Renal cortex interstitium (tissue), 11 donors: Measurements from ENCODE around the gene VAT1L. TPM values are rescaled to one million over a fixed set of nuclear protein-coding genes. Genes with fewer than 3 reads are reported as not detected.

Experiments used
- DNase-seq, 11 donors: peaks; one replicate each; pipeline ENCODE4 v3.0.0-alpha.2; 2013; ENCODE audit warnings: low read depth in 9 of 11, low spot score in 4 of 11; ENCODE audit errors: extremely low read depth in 1 of 11
- polyA plus RNA-seq, 3 donors: library from polyadenylated mRNA; unstranded; fragments of 120-200 nt; gene quantifications; one replicate each; pipeline ENCODE4 v1.2.1, GENCODE V29; 2013; ENCODE audit not compliant: insufficient read length in 3 of 3

VAT1L gene
- polyA plus RNA-seq, 3 donors = 3.8 to 6.5 (median 4.6) TPM

DNA sequence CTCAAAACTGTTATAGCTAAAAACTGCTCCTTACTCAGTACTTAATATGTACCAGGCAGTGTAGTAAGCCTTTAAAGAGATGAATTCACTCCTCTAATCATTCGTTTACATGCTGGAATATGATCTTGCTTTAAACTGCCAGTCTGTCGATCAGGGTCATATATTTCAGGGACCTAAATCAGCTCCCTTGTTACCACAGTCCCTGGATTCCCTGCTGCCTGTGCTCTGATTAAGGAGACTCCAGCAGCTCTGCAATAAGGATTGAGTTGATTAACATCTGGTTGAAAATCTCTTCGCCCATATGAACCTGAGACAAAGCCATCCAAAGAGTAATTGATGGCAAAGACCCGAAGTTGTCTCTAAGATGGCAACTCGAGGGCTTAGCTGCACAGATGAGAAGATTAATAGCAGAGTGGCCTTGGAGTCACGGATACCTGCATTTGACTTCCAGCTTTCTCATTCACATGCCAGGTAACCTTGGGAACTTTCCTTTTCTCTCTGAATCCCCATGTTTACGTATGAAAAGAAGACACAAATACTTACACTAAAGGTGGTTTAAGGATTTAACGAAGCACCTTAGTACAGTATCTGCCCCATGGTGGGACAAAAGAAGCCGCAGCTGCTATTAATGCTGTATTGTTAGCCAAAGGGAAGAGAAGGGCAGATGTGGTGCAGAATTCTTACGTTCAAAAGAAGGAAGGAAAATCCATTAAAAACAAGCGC lies 68.2 kb downstream of the VAT1L start:
- no peak for DNase-seq

GRCh38 chr16:77858060-77858459 lies 69.7 kb downstream of the VAT1L start:
- DNase-seq = no peak

GRCh38 chr16:77859493-77860232 lies 71.3 kb downstream of the VAT1L start:
- DNase-seq = no peak

DNA sequence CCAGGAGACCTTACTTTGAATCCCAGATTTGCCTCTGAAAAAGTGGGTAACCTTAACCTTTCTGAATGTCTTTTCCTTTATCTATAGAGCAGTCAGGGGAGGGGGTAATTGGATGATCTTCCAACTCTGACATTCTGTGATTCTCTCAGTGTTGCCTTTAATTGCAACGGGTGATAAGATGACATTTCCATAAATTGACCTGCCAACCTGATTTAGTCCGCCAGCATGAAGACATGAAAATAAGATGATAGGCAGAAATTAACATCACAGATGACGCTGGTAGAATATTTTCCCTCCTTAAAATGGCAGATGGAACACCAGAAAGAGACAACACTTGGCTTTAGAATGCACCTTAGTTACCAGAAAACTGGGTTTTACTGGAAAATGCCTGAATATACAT lies 72.6 kb downstream of the VAT1L start:
- no peak for DNase-seq

GRCh38 chr16:77863250-77863649 lies 74.9 kb downstream of the VAT1L start:
- no peak for DNase-seq

DNA sequence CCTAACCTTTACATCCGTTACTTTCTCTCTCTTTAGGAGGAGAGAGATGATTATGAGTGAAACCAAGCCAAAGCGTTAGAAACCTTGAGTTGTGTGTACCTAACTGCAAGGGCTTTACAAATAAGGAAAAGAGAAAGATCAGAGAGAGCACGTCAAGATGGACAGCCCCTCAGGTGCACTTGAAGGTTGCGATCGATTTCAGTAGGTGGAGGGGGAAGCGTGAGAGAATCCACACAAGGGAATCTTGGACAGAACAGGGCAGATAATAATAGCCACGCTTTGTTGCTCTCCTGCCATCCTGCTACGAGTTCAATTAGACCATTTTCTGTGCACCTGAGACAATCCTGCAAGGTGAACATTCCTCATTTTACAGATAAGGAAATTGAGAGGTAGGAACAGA lies 78.4 kb downstream of the VAT1L start:
- no peak for DNase-seq

GRCh38 chr16:77868052-77868451 lies 79.7 kb downstream of the VAT1L start:
- DNase-seq = no peak

- no peak for DNase-seq
Measured at GRCh38 chr16:77868478-77868877, 80.1 kb downstream of the VAT1L start.

DNA sequence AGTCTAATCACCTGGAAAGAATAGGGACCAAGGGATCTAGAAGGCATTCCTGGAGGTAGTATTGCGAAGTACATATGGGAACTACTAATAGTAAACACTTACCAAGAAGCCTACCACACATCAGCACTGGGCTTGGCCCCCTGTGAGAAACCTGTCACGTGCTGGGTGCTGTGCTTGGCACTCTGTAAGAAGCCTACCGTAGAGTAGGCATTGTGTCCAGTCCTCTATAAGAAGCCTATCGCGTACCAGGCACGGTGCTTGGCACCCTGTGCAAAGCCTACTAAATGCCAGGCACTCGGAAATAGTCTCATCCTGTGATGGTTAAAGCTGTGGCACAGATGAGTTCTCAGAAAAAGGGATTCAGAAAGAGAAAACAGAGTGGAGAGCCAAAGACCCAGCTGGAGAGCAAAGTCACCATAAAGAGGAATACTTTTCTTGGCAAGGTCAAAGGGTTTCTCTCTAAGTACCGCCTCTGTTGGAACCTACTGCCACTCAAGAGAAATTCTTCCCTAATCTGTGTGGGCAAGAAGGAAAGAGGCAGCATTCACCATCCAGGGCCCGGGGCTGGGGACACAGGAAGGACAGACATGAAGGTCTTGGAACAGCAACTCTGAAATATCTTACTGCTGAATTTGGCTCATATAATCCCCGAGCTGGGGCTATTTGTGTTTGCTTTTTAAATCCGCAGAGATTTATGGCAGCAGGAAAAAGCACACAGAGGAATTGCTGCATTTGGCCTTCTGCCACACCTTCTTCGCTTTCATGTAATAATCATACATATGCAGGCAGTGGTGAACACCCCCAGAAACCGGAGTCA lies 81.8 kb downstream of the VAT1L start:
- DNase-seq = peak in 6 of 11 donors; percentile 15 to 46 (median 29)

GRCh38 chr16:77871932-77872331 lies 83.6 kb downstream of the VAT1L start:
- no peak for DNase-seq

GRCh38 chr16:77873066-77873465 lies 84.7 kb downstream of the VAT1L start:
- no peak for DNase-seq

GRCh38 chr16:77874347-77874746 lies 86.0 kb downstream of the VAT1L start:
- no peak for DNase-seq

DNA sequence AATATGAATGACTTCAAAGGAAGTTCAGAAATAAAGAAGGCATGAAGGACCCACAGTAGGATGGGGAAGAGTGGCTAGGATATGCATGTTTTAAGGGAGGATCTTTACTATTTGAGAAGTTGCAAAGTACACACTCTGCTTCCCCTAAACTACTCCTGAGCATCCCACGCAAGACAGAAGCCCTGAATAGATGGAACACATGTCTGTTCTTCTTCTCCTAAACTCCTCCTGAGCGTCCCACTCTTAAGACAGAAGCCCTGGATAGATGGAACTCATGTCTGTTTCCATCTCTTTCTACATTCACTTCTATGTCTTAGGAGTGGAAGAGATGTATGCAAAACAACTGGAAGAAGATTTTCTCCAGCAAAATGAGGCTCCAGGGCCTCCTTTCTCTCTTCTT lies 88.4 kb downstream of the VAT1L start:
- DNase-seq = no peak

GRCh38 chr16:77877712-77878347 lies 89.5 kb downstream of the VAT1L start:
- DNase-seq = no peak

- no peak for DNase-seq
Measured at GRCh38 chr16:77881355-77882030, 93.1 kb downstream of the VAT1L start.

GRCh38 chr16:77882358-77882757 lies 94.0 kb downstream of the VAT1L start:
- no peak for DNase-seq

- DNase-seq = no peak
Measured at GRCh38 chr16:77885571-77886295, 97.4 kb downstream of the VAT1L start.

DNA sequence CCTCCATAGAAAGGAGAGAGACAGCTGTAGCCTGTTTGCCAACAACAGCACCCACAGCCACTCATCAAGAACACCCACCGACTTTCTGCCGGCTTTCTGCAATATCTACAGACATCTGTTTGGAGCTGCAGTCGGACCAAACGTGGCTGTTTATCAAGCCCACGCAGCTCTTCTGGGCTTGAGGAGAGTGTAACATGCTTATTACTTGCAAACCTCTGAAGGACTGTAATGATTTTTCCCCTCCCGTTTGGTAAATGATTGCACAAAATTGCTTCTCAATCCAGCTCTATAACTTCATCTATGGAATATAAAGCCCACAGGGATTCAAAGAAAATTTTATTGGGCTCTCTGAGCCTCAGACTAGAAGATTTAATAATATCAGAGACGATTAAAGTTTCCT lies 100.5 kb downstream of the VAT1L start:
- no peak for DNase-seq
